ENCODE data around the gene WDR46. TPM values are rescaled to one million over a fixed set of nuclear protein-coding genes. Genes with fewer than 3 reads are reported as not detected.
"Not testable (repeated sequence)": the region's sequence is repeated elsewhere in the genome, so short reads cannot be mapped to it uniquely, and the experiment has no call there.

WDR46 gene
- total and polyA plus RNA-seq, 10 of the 15 experiments (the other 5 are each of a cell fraction or from before 2014, with no cell fraction given) = 10.1 to 147 (median 86.0) TPM

- H3K79me2 ChIP-seq (ENCODE audit: control insufficient read depth, insufficient read depth, low read length); H4K20me1 ChIP-seq (ENCODE audit: control insufficient read depth, insufficient read depth); H3K27ac ChIP-seq (ENCODE audit: control insufficient read depth, insufficient read depth); H3K9ac ChIP-seq (ENCODE audit: control insufficient read depth, insufficient read depth, low read length); H3K4me2 ChIP-seq (ENCODE audit: control insufficient read depth, insufficient read depth); H3K4me1 ChIP-seq (ENCODE audit: control insufficient read depth, insufficient read depth, low read length); SMC1A ChIA-PET (ENCODE audit: uncharacterized antibody, unreplicated experiment); in situ Hi-C loops (cut with MboI); ATAC-seq; H3K4me3 ChIP-seq; intact Hi-C loops (cut with micrococcal nuclease; ENCODE audit: unreplicated experiment); FAIRE-seq; DNase-seq (ENCODE audit: low read depth, low spot score); H3K27me3 ChIP-seq (replicated peaks in 1 of 2; ENCODE audit: control insufficient read depth in 2 of 2, insufficient read depth in 2 of 2, low read length in 1 of 2); H2AFZ ChIP-seq (ENCODE audit: control insufficient read depth, low read depth, low read length); RAD21 ChIA-PET (ENCODE audit: unreplicated experiment); H3K9me3 ChIP-seq (replicated peaks; ENCODE audit: control insufficient read depth, insufficient read depth, low read length); BruUV-seq (replicated peaks): not testable (repeated sequence)
- 97% methylated on average over 3 of the region's 3 CpGs for WGBS (ENCODE audit: insufficient coverage, insufficient replicate concordance, low lambda C conversion rate, missing lambda C conversion rate)
- ChIA-PET POLR2A (interaction anchor here (0.6 to 2.0 kb wide), 3 partner anchors 12 to 270 kb away, joined by 3 to 8 read pairs (median 3); no protein-coding TSS in a partner anchor), CTCF (interaction anchor here (4.4 kb wide), 1 partner anchor 14 kb away, joined by 15 read pairs; no protein-coding TSS in a partner anchor)
- peaks cover 18 to 22% of the 10 kb centered on the region in 2 experiments for H3K36me3 ChIP-seq (ENCODE audit: control insufficient read depth in 2 of 2, insufficient read depth in 2 of 2, low read length in 1 of 2)
Measured at GRCh38 chr6:33262490-33262889, 26.5 kb downstream of the WDR46 start.

- SMC1A ChIA-PET (ENCODE audit: uncharacterized antibody, unreplicated experiment) = interaction anchor here (2.1 kb wide), 1 partner anchor 12 kb away, joined by 6 read pairs; the partner anchor contains the start of genes RPS18 and VPS52
- POLR2A ChIA-PET = interaction anchor here (0.6 to 1.0 kb wide), 2 partner anchors 12 to 168 kb away, joined by 4 to 8 read pairs; partner anchors contain the start of genes RPS18 and VPS52
- peaks cover 5 to 14% of the 10 kb centered on the region in 2 experiments for H3K36me3 ChIP-seq (ENCODE audit: control insufficient read depth in 2 of 2, insufficient read depth in 2 of 2, low read length in 1 of 2)
- no peak overlapping the region for H3K4me3 ChIP-seq
- no peak overlapping the region for H2AFZ ChIP-seq (ENCODE audit: control insufficient read depth, low read depth, low read length)
- H3K9me3 ChIP-seq (replicated peaks; ENCODE audit: control insufficient read depth, insufficient read depth, low read length) = no peaks in the 10 kb centered on the region
- RAD21 ChIA-PET (ENCODE audit: unreplicated experiment) = no interaction called here
- H3K9ac ChIP-seq (ENCODE audit: control insufficient read depth, insufficient read depth, low read length) = no peak overlapping the region
- in situ Hi-C loops (cut with MboI) = no loop called here
- intact Hi-C loops (cut with micrococcal nuclease; ENCODE audit: unreplicated experiment) = no loop called here
- CTCF ChIA-PET = interaction anchor here (4.4 kb wide), 1 partner anchor 10 kb away, joined by 15 read pairs; no protein-coding TSS in a partner anchor
- no TSS peak for BruUV-seq (replicated peaks)
- H3K79me2 ChIP-seq (ENCODE audit: control insufficient read depth, insufficient read depth, low read length) = no peaks in the 10 kb centered on the region
- DNase-seq (ENCODE audit: low read depth, low spot score) (no peak), FAIRE-seq (no peak), ATAC-seq (no peak)
- H3K27me3 ChIP-seq (replicated peaks in 1 of 2; ENCODE audit: control insufficient read depth in 2 of 2, insufficient read depth in 2 of 2, low read length in 1 of 2) = no peaks in the 10 kb centered on the region
- H3K27ac ChIP-seq (ENCODE audit: control insufficient read depth, insufficient read depth) = no peak overlapping the region
- no peaks in the 10 kb centered on the region for H4K20me1 ChIP-seq (ENCODE audit: control insufficient read depth, insufficient read depth)
- 85% methylated on average over 5 of the region's 5 CpGs for WGBS (ENCODE audit: insufficient coverage, insufficient replicate concordance, low lambda C conversion rate, missing lambda C conversion rate)
- no peaks in the 10 kb centered on the region for H3K4me1 ChIP-seq (ENCODE audit: control insufficient read depth, insufficient read depth, low read length)
- no peak overlapping the region for H3K4me2 ChIP-seq (ENCODE audit: control insufficient read depth, insufficient read depth)
- TF ChIP-seq PKNOX1 (IDR thresholded peaks at IDR 0.05) = no peak
- TF ChIP-seq ZNF207 (IDR thresholded peaks at IDR 0.05; ENCODE audit: borderline replicate concordance) = no peak
- TF ChIP-seq MYB (IDR thresholded peaks at IDR 0.05; ENCODE audit: borderline replicate concordance, low read depth, low read length) = no peak
- TF ChIP-seq PAX8 (IDR thresholded peaks at IDR 0.05) = no peak
- no peak for TF ChIP-seq CREM (IDR thresholded peaks at IDR 0.05; ENCODE audit: low read depth)
- TF ChIP-seq RELA (IDR thresholded peaks at IDR 0.05; ENCODE audit: borderline replicate concordance, partially characterized antibody) = no peak
- no peak for TF ChIP-seq KLF5 (IDR thresholded peaks at IDR 0.05; ENCODE audit: partially characterized antibody)
- TF ChIP-seq SPI1 (IDR thresholded peaks at IDR 0.05; ENCODE audit: borderline replicate concordance, insufficient read depth, low read depth, low read length) = no peak
- no peak for TF ChIP-seq BRCA1 (IDR thresholded peaks at IDR 0.05; ENCODE audit: low read depth, low read length)
- TF ChIP-seq CHD4 (IDR thresholded peaks at IDR 0.05) = no peak
- no peak for TF ChIP-seq RCOR1 (conservative IDR thresholded peaks at IDR 0.05; ENCODE audit: low read depth, low read length)
- TF ChIP-seq EZH2 (IDR thresholded peaks at IDR 0.05; ENCODE audit: borderline replicate concordance, control insufficient read depth, low read depth, low read length) = no peak
- TF ChIP-seq YBX1 (IDR thresholded peaks at IDR 0.05) = no peak
- TF ChIP-seq IRF5 (IDR thresholded peaks at IDR 0.05; ENCODE audit: borderline replicate concordance) = no peak
Measured at GRCh38 chr6:33259032-33259431, 30.0 kb downstream of the WDR46 start.

All from GM12878 (cell line).